ENCODE data around the gene SDK2.

Gene SDK2

DNA sequence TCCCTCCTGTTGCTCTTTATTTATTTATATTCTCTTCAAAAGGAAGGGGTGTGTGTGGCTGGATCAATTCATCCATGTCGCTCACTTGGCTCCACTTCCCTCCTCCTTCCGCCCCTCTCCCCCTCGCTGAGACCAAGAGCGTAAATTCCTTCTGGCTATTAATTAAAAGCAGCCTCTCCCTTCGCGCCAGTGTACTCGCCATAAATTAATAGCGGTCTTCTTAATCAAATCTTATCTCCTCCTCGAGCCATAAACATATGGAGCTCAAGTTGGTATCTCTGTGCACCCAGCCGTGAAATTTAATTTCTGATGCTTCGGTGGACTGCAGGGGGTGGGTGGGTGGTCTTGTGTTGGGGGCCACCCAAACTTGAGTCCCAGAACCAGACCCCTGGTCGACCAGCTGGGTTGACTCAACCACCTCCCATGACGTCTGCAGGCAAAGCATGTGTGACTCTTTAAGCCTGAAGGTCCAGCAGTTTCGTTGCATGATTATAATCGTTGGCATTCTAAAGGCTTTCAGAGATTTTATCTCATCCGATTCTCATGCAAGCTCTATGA lies 57.9 kb downstream of the SDK2 start:
- no peak for DNase-seq (ENCODE audit: low read depth)

DNA sequence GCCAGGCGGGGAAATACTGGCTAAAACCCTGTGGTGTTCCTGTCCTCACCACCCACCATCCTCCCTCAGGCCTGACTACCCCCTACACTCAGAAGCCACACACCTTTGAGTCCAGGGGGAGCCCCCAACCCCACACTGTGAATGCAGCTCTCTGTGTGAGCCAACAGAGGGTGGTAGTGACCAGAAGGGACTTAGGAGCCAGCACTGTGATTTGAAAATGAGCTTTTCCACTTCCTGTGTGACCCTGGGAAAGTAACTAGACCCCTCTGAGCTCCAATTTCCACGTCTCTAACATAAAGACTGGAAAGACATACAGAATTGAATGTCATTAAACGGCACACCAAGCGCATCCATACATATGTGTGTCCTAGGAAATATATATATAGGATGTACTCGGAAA lies 58.7 kb downstream of the SDK2 start:
- no peak for DNase-seq (ENCODE audit: low read depth)

DNA sequence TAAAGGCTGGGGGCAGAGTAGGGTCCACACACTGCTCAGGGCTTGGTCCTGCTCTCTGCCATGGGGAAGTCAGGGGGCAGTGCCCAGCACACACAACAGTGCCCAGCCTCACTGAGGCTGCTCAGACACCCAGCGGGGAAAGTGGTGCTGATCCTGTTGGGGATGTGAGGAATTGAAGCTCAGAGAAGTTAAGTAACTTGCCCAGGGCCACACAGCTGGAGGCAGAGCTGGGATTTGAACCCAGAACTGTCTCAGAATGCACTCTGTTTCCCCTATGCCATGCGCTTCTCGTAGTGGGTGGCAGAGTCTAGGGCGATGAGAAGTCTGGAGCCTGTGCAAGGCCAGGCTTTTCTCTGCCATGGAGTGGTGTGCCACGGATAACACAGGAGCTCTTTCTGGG lies 59.3 kb downstream of the SDK2 start:
- no peak for DNase-seq (ENCODE audit: low read depth)

DNA sequence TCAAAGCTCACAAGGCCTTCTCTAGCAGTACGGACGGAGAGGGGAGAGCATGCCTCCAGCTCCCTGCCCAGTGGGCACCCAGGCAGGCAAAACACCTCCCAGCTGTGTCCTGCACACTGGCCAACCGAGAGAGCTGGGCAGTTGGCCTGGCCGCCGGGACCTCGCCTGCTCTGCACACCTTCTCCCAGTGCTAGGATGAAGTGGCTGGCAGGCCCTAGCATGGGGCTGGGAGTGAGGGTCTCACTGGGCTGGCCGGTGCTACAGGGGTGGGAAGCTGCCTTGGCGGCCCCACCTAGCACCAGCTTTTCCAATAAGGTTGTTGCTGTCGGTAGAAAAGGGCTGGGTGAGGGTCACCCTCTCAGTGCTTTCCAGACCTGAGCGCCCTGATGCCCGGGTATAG lies 60.2 kb downstream of the SDK2 start:
- no peak for DNase-seq (ENCODE audit: low read depth)

DNA sequence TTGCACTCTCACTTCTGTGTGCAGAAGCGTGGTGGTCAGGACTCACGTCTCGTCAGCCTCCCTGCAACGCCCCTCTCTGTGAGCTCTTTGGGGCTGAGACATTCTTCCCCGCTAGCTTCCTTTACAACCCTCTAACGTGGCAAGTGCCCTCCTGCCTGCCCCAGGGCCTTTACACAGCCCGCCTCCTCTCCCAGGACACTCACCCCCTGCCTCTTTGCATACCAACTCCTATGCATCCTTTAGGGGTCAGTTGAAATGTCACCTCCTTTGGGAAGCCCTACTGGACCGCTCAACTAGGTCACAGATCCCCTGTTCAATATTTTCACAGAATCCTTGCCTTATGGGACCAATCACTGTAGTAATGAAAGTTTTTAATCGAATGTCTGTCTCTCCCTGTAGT lies 61.4 kb downstream of the SDK2 start:
- DNase-seq (ENCODE audit: low read depth) = no peak

DNA sequence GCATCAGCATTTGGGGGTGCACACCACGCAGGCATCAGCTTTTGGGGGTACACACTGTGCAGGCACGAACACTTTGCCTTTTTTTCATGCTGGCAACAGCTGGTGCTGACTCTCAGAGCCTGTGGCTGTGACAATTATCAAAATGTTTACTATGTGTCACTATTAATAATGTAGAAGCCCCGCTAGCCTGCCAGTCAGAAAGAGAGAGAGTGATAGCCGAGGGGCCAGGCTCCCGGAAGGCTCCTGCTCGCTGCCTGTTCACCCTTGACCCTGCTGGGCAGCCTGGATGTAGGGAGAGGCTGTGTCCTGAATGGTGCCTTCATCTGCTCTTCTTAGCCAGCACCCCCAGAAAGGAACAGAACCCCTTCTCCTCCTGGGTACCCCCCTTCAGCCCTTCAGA lies 61.9 kb downstream of the SDK2 start:
- DNase-seq (ENCODE audit: low read depth) = no peak

DNA sequence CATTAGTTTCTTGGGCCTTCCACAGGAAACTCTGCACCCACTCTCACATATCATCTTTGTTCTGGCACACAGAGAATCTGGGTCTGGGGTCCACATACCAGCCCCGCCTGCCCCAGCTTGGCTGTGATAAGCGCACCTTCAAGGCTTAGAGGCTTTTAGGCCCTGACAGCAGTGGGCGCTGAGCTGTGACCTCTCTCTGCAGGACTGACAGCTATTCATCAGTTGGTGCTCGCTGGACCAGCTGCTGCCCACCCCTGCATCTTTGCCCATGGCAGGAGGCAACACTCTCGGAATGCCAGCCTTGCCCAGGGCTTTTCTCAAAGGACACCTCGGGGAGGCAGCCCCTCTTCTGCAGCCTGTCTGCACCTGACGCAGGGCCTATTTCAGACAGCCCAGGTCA lies 62.9 kb downstream of the SDK2 start:
- DNase-seq (ENCODE audit: low read depth) = no peak

DNA sequence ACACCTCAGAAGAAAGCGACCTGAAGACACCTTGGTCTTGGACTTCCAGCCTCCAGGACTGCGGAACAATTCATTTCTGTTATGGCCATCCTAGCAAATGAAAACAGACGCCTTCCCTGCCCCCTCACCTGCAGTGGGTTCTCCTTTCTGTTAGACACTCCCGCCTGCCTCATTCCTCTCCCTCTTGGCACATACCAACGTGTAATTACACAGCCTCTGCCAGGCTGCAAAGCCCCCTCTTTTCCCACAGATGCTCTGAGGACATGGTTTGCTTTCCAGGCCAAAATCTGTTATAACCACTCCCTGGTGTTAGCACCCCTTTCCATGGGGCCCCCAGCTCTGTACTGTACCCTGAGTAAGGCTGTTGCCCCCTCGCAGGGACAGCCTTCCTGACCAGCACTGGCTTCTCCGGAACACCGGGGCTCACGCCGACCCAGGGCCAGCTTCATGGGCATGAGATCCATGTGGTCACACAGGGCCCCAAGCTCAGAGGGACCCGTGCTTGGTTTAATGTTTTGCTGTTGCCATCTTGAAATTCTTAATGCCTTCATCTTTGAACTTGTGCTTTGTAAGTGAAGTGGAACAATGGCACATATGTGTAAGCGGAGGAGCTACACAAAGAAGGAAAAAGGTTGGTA lies 64.1 kb downstream of the SDK2 start:
- DNase-seq (ENCODE audit: low read depth) = no peak

DNA sequence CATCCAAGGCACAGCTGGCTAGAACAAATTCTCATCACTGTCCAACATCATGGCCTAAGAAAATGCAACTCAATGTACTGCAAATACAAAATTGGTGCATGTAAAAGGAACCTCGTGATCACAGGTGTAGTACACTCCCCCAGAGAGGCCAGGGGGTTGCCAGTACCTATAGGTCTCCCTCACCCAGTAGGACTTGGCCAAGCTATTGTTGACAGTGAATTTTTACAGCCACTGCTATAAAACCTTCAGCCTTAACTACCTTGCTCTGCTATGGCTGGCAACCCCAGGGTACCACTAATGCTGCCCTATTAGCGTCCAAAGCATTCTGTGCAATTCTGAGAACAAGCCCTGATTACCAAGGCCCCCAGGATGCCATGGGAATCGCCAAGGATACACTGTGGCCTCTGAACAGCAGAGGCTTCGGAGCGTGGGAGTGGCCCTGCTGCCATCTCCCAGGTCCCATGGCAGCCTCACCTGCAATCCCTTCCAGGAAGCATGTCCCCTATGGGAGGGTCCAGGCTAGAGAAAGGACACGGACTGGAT lies 67.6 kb downstream of the SDK2 start:
- no peak for DNase-seq (ENCODE audit: low read depth)

DNA sequence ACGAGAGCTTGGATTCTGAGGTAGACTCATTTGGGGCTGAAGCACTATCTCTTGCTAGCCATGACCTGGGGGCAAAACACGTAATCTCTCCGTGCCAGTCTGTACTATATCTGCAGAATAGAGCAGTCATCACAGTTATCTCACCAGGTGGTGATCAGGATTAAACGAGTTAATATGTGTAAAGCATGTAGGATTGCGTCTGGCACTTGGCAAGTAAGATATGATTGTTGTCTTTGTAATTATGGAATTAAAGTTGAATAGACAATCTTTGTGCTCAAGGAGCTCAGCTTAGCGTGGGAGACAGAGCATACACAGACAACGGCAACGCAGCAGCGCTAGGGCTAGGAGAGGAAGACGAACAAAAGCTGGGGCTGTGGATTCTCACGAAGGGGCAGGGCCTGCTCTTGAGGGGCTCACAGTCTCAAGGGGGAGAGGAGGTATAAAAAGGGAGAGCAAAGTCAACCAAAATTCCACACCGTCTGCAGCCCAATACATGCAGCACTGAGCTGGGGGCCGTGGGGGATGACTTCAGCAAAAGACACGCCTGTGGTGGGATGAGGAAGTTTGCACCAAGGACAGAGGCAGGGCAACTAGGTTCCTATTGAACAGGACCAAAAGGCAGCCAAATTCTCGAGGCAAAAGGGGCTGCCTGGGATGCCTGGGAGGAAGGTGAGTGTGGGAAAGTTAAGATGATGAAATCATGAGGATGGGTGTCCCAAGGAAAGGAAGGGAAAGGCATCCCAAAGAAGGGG lies 68.6 kb downstream of the SDK2 start:
- DNase-seq (ENCODE audit: low read depth) = no peak

DNA sequence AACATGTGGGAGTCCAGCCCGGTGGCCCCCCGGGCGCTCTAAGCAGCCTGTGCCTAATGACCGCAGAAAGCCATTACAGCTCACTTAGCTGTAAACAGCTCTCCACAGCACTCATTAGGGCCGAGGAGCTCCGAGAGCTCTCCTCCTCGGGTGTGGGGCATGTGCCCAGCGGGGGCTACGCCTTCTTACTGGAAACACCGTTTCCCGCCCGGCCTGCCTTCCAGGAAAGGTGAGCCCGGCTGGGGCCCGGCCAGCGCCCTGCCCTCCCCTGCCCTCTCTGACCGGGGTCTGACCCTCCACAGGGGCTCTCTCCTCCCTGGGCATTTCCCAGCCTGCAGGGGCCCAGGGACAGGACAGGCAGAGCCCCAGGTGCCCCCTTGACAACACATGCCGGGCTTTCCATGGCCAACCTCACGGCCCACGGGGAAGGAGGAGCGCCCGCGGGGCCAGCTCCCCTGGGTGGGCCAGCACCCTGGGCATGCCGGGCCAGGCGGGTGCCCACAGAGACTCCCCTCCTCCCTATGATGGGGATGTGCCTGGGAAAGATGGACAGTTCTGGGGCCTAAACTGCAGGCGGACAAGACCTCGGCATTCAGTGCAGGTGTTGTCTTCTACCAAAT lies 72.6 kb downstream of the SDK2 start:
- no peak for DNase-seq (ENCODE audit: low read depth)

DNA sequence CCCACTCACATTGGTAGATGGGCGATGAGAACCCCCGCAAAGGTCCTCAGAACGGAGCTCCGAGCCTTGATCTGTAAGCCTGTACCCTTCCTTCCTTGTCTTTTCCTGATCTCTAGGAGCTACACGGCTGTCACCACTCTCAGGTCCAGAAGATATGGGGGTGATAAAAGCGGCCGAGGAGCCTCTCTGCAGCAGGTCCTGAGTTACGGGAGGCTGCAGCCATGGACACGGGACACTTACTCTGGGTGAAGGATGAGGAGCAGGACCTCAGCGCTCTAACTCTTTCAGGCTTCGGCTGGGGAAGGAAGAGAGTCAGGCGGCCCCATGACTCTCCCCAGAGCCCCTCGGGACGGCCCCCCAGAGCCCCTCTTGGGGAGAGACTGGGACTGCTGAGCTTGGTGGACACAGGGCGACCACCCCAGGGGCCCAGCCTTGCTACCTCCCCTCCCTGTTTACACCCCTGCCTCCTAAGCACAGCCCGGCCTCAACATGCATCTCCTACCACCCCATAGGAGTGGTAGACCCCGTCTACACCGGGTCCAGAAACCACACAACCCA lies 74.4 kb downstream of the SDK2 start:
- no peak for DNase-seq (ENCODE audit: low read depth)

DNA sequence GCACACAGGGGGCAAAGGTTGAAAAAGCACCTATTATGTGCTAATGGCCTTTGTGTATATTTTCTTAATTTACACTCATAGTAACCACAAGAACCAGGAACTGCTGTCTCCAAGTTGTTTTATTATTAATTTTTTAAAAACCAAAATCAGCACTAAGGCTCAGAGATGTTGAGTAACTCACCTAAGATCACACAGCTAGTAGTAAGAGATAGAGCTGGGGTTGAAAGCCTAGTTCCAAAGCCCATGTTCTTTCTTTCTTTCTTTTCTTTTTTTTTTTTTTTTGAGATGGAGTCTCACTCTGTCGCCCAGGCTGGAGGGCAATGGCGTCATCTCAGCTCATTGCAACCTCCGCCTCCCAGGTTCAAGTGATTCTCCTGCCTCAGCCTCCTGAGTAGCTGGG lies 75.3 kb downstream of the SDK2 start:
- no peak for DNase-seq (ENCODE audit: low read depth)

DNA sequence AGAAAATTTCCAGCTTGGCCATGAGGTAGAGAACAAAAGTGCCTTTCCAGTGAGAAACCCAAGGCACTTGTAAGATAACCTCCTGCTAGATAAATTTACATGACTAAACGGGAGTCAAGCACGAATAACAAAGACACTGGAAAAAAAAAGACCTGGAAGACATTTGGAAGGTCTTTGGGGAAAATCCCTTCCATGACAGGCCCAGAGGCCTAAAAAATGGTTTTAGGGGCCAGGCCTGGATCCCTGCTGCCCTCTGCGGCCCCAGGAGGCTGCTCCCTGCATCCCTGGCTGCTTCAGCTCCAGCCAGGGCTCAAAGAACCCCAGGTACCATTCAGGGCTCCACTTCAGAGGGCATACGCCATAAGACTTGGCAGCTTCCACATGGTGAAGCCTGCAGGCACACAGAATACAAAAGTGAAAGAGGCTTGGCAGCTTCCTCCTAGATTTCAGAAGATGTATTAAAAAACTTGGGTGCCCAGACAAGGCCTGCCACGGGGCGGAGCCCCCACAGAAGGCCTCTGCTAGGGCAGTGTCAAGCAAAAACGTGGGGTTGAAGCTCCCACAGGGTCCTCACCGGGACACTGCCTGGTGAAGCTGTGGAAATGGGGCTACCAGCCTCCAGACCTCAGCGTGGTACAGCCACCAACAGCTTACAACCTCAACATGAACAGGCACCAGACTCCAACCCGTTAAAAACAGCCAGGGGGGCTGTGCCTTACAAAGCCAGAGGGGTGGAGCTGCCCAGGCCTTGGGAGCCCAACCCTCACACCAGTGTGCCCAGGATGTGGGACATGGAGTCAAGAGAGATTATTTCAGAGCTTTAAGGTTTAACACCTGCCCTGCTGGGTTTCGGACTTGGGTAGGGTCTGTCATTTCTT lies 77.1 kb downstream of the SDK2 start:
- no peak for DNase-seq (ENCODE audit: low read depth)

DNA sequence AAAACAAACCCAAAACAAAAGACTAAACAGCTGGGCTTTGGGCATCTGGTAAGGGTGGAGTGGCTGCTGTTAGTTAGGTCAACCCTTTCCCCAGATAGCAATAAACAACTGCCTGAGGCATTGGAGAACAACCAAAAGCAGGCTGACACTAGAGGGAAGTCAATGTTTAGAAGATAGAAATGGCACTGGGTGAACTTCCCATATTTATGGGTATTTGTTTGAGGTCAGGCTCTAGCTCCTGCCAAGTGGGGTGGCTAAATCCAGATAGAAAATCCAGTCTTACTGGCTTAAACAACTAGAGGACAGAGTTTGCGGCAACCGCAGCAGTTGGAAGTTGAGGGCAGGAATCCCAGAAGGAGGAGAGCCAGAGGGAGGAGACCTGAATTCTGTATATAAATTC lies 79.4 kb downstream of the SDK2 start:
- DNase-seq (ENCODE audit: low read depth) = no peak

DNA sequence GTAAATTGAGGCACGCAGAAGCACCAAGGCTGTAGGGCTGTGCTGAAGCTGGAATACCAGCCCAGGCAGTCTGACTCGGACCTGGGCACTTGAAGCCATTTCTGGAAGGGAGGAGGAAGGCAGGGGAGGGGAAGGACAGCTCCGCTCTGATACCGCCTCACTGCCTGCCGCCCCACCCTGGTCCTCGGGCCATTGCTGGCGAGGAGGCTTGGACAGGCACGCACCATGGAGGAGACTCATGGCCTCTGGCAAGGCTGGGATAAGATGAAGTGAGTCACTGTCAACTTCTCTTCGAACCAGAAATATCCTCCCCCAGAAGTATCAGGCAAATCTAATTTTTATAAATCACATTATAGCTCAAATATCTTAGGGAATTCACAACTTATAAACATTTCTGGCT lies 81.3 kb downstream of the SDK2 start:
- no peak for DNase-seq (ENCODE audit: low read depth)

DNA sequence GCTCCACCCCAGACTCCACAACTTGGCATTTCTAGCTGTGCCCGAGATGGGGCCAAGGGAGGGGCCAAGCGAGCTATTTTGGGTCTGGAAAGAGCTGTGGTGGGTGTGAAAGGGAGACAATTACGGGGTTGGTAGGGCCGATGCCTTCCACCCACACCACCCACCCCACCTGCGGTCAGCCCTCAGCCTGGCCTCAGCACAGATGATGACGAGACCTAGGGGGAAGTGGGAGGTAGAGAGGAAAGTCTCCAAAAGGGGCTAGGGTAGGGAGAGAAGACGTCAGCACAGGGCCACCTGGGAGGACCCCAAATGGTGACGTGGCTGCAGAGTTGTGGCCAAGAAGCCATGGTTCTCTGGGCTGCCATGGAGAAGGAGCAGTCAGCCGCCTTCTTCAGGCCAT lies 83.1 kb downstream of the SDK2 start:
- DNase-seq (ENCODE audit: low read depth) = no peak

DNA sequence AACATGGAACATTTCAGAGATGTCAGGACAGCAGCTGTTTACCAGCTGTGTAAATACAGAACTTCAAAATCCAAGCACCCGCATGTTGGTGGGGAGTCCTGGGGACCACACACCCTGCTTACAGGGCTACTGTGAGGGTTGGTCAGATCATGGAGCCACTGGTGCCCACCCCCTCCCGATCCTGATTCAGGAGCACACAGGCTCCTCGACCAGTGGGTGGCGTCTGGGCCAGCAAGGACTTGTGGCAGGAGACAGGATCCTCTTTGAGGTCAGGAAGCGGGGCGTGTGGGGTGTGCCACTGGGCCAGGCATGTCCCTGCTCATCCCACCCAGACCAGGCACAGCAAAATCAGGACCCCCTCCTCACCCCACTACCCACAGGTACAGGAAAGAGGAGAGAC lies 83.6 kb downstream of the SDK2 start:
- no peak for DNase-seq (ENCODE audit: low read depth)

DNA sequence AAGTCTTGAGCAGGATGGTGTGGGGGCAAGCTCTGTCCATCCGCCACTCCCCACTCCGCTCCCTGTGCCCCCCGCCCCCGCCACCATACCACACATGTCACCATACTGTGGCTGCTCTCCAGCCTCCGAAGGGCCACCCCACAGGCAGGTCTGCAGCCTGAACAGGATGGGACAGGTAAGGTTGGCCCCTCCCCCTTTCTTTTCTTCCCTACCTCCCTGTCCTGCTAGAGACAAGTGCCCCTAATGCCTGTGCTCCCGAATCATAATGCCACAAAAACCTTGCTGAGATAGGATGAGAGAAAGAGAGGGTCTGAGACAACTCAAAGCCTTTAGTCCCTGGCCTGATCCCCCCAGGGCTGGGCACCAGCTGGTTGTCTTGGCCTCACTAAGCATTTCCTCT lies 84.7 kb downstream of the SDK2 start:
- no peak for DNase-seq (ENCODE audit: low read depth)

DNA sequence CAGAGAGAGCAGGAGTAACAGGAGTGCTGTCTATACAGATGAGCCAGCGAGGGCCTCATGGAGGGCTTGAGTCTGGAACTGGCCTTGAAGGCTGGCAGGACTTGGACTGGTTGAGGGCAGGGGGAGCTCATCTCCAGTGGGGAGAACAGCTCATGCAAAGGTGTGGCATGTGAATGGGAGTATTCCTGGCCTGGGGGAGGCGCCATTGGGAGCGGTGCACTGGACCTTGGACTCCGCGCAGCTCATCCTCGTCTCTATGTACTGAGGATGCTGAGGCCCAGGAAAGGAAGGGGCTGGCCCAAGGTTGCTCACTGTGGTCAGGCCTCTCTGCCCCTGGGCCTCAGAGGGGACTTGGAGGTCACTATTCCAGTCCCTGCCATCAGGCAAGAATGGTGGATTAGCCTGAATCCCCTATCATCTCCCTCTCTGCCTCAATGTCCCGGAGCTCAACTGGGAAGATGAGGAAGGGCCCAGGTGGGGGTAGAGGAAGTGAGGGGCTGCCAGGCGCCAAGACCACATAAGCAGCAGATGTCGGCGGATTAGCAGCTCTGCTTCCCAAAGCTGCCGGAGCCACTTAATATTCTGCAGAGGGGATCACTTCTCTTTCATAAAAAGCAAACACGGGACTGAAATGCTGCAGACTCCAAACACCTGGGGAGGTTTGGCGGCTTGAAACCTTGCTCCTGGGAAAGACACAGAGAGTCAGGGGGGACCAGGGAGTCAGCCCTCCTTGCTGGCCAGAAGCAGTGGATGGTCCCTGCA lies 88.9 kb downstream of the SDK2 start:
- no peak for DNase-seq (ENCODE audit: low read depth)

DNA sequence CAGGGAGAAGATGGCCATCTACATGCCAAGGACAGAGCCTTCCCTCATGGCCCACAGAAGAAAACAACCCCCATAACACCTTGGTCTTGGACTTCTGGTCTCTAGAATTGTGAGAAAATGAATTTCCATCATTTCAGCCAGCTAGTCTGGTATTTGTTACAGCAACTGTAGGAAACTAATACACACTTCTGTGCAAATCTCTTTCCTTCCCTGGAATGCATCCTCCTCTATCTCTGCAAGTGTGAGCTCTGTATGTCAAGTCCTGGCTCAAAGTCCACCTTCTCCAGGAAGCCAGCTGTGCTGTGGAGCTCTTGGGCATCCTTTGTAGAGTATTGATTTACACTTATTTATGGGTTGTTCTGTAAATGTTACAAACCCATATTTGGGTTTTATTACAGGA lies 89.7 kb downstream of the SDK2 start:
- no peak for DNase-seq (ENCODE audit: low read depth)

All from stimulated activated CD8-positive, alpha-beta memory T cell treated with anti-CD3 and anti-CD28 coated beads, Interleukin-12 subunit alpha, Interleukin-12 subunit beta, amount 100 ng/mL, for 1 hour (primary cell).